Left forelimb (tissue), 1 donor: ENCODE data around the gene PRAME.
"Not testable (repeated sequence)": the region's sequence is repeated elsewhere in the genome, so short reads cannot be mapped to it uniquely, and the experiment has no call there.

ENCODE experiments used
- DNase-seq: peaks from one replicate; pipeline ENCODE4 v3.0.0-alpha.2; 2018; ENCODE audit warnings: low spot score

PRAME gene

GRCh38 chr22:22520667-22521602 lies 38.1 kb downstream of the PRAME start:
- no peak for DNase-seq

DNA sequence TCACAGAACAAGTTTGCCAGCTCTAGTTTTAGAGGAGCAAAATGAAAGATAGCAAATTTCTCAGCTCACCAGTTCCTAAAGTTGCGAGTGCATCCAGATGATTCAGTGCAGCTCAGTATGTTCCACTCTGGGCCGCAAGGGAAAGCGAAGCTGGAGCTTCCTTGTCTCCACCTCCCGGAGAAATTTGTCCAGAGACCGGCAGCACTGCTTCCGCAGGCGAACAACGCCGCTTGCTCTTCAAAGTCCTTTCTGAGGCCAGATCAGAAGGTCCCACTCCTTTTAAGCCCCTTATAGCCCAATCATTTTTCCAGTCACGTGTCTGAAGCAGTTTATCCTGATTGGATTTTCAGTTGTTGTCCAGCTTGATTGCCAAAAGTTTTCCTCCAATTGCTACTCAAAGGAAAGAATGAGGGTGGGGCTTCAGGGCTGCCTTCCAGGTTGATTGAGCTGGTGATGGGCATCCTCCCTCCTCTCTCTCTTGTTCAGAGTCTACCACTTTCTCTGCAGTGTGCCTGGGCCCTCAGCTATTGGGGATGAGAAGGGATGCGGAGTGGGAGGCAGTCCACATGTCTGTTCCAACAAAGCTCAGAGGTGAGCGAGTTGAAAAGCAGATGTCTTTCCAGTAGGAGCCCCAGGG lies 38.9 kb downstream of the PRAME start, which contains the start of gene ZNF280A:
Gene ZNF280A (minus strand): TSS at position 251 of the 637 bp plus-strand sequence. CDS start 4,640 bp downstream, outside the sequence.
- DNase-seq: no peak

- DNase-seq: no peak
Observed at GRCh38 chr22:22519591-22519990, 39.5 kb downstream of the PRAME start.

GRCh38 chr22:22516992-22517391 lies 42.1 kb downstream of the PRAME start:
- no peak for DNase-seq

GRCh38 chr22:22515890-22516289 lies 43.2 kb downstream of the PRAME start:
- no peak for DNase-seq

GRCh38 chr22:22514431-22514830 lies 44.6 kb downstream of the PRAME start:
- DNase-seq: not testable (repeated sequence)

GRCh38 chr22:22513619-22514018 lies 45.4 kb downstream of the PRAME start:
- DNase-seq: no peak

DNA sequence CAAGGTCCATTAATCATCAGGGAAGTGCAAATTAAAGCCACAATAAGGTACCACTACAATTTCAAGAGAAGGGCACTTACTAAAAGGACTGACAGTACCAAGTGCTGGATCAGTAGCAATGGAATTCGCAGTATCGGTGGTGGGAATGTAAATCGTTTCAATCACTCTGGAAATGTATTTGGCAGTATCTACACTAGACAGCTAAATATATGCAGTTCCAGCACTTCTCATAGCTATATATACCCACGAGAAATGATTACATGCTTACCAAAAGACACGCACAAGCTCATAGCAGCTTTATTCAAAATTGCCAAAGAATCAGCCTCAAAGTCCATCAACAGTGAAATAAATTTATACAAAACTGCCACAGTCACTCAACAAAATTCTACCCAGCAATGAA lies 46.1 kb downstream of the PRAME start:
- DNase-seq: no peak

GRCh38 chr22:22510833-22511232 lies 48.2 kb downstream of the PRAME start:
- DNase-seq: not testable (repeated sequence)

GRCh38 chr22:22509912-22510311 lies 49.2 kb downstream of the PRAME start:
- not testable (repeated sequence) for DNase-seq

DNA sequence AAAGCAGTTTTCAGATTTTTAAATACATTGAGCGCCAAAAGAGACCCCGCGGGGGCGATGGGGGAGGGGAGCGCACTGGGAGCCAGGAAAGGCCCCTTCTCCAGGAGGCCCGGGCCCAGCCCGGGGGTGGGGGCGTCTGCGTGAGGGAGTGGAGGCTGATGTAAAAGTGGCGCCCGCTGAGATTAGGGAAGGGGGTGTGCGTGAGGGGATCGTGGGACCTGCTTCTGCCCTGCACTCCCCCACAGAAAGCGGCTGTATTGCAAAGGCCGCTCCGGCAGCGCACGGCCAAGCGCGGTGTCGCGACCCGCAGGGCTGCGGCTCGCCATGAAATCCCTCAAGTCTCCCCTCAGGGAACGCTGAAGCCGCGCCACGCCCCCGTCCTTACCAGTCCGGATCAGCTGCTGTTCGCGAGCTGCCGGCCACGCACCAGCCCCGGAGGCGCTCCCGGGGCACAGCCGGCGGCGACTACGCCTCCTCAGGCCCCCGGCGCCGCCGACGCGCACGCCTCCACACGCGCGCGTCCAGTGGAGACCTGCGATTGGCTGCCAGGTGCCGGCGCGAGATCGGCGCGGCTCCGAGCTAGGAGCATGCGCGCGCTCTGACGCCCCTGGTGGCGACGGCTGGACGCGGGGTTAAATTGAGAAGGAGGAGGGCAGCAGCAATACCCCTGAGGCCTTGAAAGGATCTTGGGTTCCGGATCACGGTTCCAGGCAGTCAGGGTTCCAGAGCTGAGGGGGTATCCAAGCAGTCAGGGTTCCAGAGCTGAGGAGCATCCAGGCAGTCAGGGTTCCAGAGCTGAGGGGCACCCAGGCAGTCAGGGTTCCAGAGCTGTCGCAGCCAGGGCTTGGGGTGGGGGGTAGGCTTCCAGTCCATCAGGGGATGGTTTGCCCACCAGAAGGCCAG lies 50.5 kb downstream of the PRAME start, which contains the start of gene ZNF280B:
Gene ZNF280B (minus strand): TSS at position 469 of the 903 bp plus-strand sequence. CDS start 19,344 bp downstream, outside the sequence.
- DNase-seq: peak; percentile 84

DNA sequence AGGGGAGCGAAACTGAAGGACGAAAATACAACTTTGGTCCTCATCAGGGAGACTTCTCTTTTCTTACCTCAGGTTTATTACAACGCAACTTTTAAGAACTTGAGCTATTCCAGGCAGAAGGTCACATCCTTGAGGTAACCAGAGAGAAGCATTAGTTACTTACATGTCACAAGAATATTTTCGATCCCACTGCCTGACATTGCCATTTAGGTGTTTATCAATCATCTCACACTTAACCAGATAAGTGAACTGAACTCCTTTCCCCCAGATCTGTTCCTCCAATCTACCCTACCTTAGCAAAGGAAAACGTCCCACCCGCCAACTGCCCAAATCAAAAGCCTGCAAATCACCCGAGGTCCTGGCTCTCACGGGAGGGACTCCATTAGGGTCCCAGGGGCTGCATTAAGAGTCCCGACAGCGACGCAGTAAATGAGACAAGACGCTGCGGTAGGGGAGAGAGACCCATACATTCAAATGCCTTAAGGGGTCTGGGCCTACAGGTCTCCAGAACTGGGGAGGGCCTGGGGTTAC lies 51.3 kb downstream of the PRAME start:
- DNase-seq: no peak

DNA sequence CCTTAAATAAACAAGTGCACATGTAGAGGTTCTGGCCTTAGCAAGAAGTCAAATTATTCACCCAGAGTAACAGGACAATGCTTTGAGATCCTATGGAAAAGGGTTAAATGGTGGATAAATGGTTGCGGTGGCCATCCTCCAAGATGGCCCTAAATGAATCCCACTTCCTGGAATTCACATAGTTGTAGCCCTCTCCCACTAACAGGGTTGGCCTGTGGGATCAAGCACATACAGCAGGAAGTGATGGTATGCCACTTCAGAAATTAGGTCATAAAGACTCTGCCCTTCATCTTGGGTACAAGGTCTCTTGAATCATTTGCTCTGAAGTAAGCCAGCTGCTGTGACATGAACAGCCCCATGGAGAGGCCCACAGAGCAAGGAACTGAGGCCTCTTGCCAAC lies 52.3 kb downstream of the PRAME start:
- no peak for DNase-seq

DNA sequence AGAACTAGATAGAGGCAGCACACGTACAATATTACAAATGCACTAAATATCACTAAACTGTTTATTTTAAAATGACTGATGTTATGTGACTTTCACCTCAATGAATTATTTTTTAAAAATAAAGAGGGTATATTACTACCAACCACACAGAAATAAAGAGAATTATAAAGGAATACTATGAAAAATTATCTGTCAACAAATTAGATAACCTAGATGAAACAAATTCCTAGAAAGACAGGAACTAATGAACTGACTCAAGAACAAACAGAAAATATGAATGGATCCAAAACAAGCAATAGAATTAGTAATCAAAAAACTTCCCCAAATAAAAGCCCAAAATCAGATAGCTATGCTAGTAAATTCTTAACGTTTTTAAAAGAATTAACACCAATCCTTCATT lies 60.8 kb downstream of the PRAME start:
- no peak for DNase-seq
